Stimulated activated CD4-positive, alpha-beta T cell treated with anti-CD3 and anti-CD28 coated beads, Interleukin-12 subunit alpha, Interleukin-12 subunit beta, amount 100 ng/mL, for 4 hours (primary cell): ENCODE data around the gene OAF.
A peak's percentile ranks its signal among the peaks of the same experiment; 100 is the strongest.

Experiments
- DNase-seq: peaks from one replicate; pipeline ENCODE4 v3.0.0-alpha.2; 2020

Gene OAF

DNA sequence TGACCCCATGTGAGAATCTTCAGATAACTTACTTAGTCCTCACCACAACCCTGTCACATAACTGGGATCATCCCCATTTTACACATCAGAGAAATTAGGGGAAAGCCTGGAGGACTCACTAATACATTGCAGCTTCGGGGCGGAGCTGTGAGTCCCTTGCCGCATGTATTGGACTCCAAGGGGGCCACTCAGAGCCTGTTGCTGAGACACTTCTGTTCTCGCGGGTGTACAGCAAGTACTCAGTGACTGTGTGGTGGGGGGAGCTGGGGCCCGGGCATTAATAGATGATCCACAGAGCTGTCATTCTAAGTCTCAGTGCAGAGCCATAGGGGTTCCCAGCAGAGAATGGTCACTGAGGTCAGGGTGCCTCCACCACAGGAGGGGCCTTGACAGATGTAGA, 13.5 kb downstream of the OAF start:
- no peak for DNase-seq

DNA sequence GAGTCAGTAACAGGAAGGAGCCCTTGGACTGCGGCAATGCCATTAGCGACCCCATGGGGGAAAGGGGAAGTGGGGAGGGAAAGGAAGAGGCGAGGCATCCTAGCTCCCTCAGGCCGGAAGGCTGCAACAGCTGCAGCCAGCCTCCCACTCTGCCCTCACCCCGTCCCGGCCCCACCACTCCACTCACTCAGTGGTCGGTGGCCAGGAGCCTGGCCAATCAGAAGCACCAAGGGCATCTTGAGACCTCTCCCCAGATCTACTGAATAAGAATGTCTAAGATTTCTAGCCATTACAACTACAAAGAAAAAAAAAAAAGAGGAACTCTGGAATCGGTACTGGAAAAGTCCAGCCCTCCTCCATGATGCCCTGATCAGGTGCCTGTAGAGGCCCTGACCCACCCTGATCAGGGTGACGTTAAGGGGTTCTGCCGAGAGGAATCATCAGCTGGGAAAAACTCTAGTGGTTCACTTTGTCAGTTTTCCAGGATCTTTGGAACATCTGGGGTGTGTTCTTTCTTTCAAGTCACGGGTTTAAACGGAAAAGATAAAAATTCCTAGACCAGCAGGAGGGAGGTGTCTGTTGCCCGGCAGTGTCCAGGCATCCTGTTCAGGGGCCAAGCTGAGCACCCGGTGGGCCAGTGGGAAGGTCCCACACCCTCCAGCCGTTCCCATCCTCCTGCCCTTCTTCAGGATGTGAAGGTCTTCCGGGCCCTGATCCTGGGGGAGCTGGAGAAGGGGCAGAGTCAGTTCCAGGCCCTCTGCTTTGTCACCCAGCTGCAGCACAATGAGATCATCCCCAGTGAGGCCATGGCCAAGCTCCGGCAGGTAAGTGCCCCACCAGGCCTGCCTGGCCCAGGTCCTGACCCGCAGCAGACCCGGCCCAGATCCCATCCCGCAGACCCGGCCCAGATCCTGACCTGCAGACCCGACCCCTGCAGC, 14.4 kb downstream of the OAF start:
- no peak for DNase-seq

DNA sequence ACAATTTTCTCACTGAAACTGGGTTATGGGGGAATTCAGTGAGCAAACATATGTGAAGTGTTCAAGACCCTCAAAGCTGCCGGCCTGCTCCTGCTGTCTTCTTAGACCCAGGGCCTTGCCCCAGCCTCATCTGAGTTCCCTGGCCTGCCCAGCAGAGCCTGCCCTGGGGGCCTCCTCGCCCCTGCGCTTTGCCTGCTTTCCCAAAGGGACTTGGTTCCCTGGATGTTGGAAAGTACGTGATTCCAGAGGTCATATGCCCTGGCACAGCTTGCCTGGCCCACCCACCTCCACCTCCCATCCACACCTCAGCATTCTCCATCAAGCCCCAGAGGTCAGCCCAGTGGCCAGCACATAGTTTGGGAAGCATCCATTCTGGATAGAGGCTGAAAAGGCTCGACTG, 15.4 kb downstream of the OAF start:
- no peak for DNase-seq

GRCh38 chr11:120226714-120227113, 15.9 kb downstream of the OAF start:
- DNase-seq: no peak

DNA sequence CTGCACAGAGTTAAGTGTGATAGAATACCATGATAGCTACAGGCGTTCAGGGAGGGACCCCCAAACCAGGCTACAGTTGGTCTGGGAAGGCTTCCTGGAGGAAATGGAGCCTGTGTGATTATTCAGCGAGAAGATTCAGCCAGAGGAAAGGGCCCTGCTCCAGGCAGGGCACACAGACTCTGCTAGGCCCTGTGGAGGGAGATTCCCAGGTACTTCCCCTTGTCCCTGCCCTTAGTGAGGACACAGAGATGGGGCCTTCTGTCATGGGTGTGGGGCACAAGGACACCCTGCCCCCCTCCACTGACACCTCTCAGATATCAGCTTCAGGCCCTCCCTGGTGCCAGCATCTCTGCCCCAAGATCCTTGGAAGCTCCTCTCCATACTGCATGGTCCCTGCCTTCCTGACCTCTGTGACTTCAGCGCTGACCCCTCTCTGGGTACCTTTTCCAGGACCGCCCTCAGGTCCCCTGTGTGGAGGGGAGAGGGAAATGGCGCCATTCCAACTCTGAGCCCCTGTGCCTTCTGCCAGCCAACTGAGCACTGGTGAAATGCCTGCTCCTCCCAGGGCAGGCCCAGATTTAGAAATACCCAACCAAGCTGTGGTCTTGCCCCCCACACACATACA, 16.5 kb downstream of the OAF start:
- no peak for DNase-seq

DNA sequence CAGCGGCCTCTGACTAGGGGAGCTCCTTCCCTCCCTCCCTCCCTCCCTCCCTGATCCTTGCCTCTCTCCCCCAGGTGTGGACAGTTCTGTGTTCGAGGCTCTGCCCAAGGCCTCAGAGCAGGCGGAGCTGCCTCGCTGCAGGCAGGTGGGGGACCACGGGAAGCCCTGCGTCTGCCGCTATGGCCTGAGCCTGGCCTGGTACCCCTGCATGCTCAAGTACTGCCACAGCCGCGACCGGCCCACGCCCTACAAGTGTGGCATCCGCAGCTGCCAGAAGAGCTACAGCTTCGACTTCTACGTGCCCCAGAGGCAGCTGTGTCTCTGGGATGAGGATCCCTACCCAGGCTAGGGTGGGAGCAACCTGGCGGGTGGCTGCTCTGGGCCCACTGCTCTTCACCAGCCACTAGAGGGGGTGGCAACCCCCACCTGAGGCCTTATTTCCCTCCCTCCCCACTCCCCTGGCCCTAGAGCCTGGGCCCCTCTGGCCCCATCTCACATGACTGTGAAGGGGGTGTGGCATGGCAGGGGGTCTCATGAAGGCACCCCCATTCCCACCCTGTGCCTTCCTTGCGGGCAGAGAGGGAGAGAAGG, 18.1 kb downstream of the OAF start:
- DNase-seq: no peak

DNA sequence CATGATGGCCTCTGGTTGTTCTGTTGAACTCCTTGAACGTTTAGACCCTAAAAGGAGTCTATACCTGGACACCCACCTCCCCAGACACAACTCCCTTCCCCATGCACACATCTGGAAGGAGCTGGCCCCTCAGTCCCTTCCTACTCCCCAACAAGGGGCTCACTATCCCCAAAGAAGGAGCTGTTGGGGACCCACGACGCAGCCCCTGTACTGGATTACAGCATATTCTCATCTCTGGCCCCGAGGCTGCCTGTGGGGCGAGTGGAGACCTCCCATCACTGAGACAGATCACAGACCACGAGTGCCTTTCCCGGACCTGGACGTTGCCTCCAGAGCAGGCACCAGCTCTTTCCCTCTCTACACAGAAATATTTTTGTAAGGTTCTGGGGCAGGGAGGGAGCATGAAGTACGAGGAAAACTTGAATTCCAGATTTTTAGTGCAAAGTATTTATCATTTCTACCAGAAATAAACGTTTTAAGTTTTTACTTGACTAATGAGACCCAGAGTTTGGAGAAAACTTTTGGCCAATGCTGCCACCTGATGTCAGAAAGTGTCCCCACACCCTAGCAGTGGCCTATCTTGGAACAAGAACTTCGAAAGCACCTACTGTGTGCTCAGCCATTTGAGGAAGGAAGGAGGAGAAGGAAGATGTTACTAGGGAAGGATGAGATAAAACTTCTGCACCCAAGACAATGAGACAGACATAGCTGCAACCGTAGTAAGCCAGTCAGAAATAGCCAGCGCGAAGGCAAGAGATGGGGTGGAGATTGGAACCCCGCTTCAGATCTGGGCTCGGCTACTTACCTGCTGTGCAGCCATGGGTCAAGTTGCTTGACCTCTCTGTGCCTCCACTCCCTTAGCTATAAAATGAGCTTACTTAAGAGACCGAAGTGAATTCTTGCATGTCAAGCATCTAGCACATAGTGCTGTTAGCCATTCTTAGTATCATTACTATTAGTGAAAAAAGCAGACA, 18.9 kb downstream of the OAF start:
- DNase-seq: no peak

- DNase-seq: no peak
Measured at GRCh38 chr11:120230433-120231071, 19.7 kb downstream of the OAF start.

DNA sequence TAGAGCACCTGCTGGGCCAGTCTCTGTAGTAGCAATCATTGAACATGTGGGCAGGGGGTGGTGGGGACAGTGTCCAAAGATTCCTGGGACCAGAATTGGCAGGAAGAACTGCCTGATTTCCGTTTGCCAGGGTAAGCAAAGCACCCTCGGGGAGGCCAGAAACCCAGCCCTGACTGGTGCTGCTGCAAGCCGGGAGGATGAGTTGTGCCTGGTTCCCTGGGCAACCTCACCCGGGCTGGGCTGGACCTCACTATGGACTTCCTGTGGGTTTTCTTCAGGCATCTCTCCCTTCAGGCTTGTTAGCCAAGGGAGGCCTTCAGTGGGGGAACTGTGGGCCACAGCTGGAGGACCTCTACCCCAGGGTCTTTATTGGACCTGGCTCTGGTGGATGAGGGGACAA, 21.1 kb downstream of the OAF start:
- no peak for DNase-seq

- no peak for DNase-seq
Measured at GRCh38 chr11:120233207-120233803, 22.5 kb downstream of the OAF start.

DNA sequence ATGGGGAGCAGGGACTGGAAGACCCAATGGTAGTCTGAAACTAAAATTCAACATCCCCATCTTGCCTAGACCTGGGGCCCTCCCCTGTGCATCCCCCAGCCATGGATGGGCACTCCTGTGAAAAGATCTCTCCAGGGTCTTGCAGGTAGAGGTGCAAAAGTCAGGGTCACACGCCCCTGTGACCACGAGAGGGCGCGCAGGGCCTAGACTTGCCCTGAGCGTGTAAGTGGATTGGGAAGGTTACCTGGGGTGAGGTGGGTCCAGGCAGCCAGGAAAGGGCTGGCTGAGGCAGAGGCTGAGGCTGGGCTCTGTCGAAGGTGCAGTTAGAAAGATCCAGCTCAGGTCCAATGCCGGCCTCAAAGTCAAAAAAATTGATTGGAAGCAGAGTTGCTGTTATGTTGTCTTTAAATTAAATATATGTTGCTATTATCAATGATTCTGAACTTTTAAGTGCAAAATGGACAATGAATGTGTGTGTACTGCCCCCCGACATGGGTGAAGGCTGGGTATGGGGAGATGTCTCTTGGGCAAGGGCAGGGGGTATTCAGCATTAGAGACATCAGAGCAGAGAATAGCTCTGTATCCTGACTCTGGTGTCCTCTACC, 24.3 kb downstream of the OAF start:
- DNase-seq: peak; percentile 57

DNA sequence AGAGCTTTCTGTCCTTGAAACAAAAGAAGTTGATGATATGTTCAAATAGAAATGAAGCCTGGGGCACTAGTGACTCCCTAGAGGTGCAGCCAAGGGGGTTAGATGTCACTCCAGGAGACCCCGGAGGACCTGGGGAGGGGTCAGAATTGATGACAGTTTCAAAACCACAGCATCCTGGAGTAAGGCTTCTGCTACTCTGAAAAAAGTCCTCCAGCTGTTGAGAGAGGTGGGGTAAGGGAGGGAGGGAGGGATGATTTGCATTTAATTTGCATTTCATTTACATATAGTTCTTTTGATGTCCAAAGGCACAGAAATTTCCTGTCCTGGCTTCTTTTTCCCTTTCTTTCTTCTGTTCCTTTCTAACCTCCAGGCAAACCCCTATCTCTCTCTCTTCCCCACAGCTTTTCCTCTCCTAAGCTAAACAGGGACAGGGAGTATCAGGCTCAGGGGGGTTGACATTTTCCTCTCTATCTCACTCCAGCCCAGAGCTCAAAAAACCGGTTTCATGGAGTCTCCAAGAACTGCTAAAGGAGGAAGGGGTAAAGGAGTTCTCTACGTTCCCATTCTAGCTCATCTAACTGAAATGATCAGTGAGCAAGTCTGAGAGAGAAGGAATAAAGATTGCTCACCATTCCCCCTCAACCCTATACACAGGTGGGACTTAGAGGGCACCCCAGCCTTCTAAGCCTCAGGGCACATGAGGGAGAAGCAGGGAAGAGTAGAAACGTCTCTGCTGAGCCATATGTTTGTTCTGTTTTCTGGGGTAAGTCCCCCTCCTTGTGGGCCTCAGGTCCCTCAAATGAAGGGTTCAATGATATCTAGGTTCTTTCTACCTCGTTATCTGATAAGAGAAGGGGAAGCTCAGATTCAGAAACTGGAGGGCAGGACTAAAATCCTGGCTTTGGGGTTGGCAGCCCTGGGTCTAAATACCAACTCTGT, 25.6 kb downstream of the OAF start:
- no peak for DNase-seq

DNA sequence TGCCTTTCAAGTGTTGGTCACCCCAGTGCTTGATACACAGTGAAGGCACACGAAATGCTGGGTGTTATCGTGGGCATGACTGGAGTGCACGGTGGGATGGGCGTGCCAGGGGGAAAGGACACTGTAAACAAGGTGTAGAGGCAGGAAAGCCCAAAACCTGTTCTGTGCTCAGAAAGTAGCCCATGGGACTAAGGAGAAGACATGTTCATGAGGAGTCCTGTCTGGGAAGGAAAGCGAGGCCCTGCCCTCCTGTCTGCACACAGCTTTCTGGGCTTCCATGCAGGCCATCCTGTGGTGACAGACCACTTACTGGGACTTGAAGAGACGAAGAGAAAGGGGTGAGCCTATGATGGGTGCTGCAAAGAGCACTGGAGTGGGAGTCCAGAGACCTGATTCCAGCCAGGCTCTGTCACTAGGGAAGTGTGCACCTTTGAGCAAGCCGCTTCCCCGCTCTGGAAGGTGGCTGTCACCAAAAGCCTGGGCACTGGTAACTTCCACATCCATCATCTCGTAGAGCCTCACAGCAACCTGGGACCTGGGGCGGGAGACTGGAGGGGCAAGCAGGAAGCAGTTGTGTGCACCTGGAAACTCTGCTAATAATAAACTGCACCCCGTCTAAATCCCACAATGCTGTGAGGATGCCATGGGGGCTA, 28.3 kb downstream of the OAF start:
- no peak for DNase-seq

GRCh38 chr11:120239713-120240640, 29.1 kb downstream of the OAF start, which contains the start of gene POU2F3:
POU2F3 (plus strand) TSS chr11:120240140; CDS start chr11:120240344, 204 bp downstream.
- DNase-seq: no peak

DNA sequence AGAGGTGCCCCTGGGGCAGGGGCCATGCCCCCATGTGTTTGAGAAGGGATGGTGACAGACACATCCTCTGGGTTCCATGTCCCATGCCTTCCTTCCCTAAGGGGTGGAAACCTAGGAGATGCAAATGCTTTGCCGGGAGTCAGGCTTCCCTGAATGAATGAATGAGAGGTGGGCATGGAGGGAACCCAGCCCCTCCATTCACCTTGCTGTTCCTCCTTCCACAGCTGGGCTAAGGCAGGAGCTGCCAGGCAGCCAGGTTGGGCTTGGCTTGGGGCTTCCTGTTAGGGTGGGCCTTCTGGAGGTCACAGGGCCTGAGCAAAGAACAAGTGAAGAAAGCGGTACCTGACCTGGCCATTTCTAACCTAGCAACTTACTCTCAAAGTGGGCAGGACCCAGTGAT, 30.0 kb downstream of the OAF start:
- no peak for DNase-seq

DNA sequence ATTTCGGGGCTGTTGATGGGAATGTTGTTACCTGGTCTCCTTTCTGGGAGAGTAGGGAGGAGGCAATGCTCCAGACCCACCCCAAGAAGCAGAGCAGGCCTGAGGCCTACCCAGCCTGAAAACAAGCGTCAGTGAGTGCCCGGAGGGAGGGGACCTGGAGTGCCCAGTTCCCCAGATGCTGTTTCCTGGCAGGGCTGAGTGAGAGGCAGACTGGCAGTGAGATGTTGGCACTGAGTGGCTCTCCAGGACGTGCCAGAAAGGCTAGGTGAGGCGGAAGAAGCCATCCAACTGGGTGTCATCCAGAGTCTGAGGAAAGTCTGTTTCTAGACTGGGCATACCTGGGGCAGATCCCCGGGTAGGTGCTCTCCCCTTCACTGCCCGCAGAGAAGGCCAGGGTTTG, 30.4 kb downstream of the OAF start:
- DNase-seq: no peak

DNA sequence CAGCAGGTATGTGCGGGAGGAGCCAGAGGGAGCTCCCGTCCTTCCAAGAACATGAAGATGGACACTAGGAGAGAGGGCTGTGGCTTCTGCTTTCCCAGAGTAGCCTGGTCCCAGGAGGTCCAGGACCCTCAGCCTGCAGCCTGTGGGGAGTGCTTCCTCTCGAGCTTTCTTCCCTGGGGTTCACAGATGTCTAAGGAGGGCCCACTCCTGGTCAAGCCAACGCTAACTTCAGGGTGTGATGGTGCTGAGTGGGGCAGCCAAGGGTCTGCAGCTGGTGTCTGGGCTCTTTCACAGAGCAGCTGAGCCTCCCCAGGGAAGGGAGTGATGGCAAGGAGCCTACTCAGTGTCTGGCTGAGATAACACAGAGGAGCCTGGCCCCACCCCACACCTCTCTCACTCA, 32.4 kb downstream of the OAF start:
- DNase-seq: no peak
